Measurements from ENCODE around the gene PARD3B.

GRCh38 chr2:205656941-205657340 lies 1111.7 kb downstream of the PARD3B start:
- TF ChIP-seq GATA3 (IDR thresholded peaks at IDR 0.05; ENCODE audit: low read depth, low read length), result no peak
- TF ChIP-seq GATA2 (IDR thresholded peaks at IDR 0.05; ENCODE audit: low read depth, low read length), result no peak

Measured in SH-SY5Y (cell line).